Medulla oblongata (tissue), 1 donor: ENCODE results near the gene KCP.

Source experiments
- DNase-seq: peaks from one replicate; pipeline ENCODE4 v3.0.0-alpha.2; 2015; ENCODE audit errors: extremely low spot score

KCP gene

GRCh38 chr7:128906766-128907559, 3.5 kb downstream of the KCP start:
- no peak for DNase-seq

GRCh38 chr7:128906001-128906765, 4.3 kb downstream of the KCP start:
- DNase-seq: no peak

GRCh38 chr7:128904381-128905197, 5.9 kb downstream of the KCP start:
- peak; percentile 70 for DNase-seq

GRCh38 chr7:128903621-128904361, 6.7 kb downstream of the KCP start:
- no peak for DNase-seq

GRCh38 chr7:128902761-128903585, 7.5 kb downstream of the KCP start:
- no peak for DNase-seq

- DNase-seq: no peak
Measured at GRCh38 chr7:128900237-128900636, 10.3 kb downstream of the KCP start.

GRCh38 chr7:128899392-128899791, 11.1 kb downstream of the KCP start:
- no peak for DNase-seq

- DNase-seq: no peak
Measured at GRCh38 chr7:128895320-128895719, 15.2 kb downstream of the KCP start.

- no peak for DNase-seq
Measured at GRCh38 chr7:128894101-128894440, 16.4 kb downstream of the KCP start.

GRCh38 chr7:128893251-128894100, 17.0 kb downstream of the KCP start:
- DNase-seq: no peak

GRCh38 chr7:128892521-128893250, 17.8 kb downstream of the KCP start:
- no peak for DNase-seq

- DNase-seq: no peak
Measured at GRCh38 chr7:128891942-128892269, 18.6 kb downstream of the KCP start.

- no peak for DNase-seq
Measured at GRCh38 chr7:128891110-128891941, 19.2 kb downstream of the KCP start.

- no peak for DNase-seq
Measured at GRCh38 chr7:128890306-128891109, 20.0 kb downstream of the KCP start.

GRCh38 chr7:128889121-128889520, 21.4 kb downstream of the KCP start:
- no peak for DNase-seq

GRCh38 chr7:128888756-128889095, 21.8 kb downstream of the KCP start:
- no peak for DNase-seq

GRCh38 chr7:128888039-128888755, 22.3 kb downstream of the KCP start:
- DNase-seq: no peak
